ENCODE results near the gene NCS1.

NCS1 gene

GRCh38 chr9:130160862-130161470, 11.2 kb upstream of the NCS1 start:
- TF ChIP-seq CTCF (IDR thresholded peaks at IDR 0.05; ENCODE audit: low read length, missing control alignments): no peak
- DNase-seq (ENCODE audit: low read depth): no peak
- no peak overlapping the region for H3K4me3 ChIP-seq (replicated peaks; ENCODE audit: low read depth, low read length)

DNA sequence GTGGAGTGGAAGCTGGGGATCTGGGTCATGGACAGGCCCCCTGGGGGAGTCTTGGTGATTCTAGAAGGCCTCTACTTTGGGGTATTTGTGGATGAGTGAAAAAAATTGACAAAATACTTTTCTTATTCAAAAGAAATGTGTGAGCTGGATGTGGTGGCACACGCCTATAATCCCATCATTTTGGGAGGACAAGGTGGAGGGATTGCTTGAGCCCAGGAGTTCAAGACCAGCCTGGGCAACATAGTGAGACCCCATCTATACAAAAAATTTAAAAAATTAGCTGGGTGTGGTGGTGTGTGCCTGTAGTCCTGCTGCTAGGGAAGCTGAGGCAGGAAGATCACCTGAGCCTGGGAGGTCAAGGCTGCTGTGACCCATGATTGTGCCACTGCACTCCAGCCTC, 6.6 kb upstream of the NCS1 start:
- H3K4me3 ChIP-seq (replicated peaks; ENCODE audit: low read depth, low read length): no peak overlapping the region
- no peak for TF ChIP-seq CTCF (IDR thresholded peaks at IDR 0.05; ENCODE audit: low read length, missing control alignments)
- no peak for DNase-seq (ENCODE audit: low read depth)

DNA sequence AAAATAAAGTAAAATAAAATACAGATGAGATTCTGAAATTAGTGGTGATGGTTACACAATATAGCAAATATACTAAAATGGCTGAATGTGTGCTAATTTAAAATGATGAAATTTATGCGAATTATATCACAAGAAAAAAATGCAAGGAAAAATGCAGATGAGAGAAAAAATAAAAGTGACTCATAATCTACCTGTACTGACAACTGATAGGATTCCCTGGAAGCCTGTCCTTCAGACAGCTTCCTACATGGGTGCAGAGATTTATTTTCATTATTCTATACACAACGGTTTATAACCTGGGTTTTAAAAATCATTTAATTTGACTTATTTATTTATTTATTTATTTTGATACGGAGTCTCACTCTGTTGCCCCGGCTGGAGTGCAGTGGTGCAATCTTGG, 5.8 kb upstream of the NCS1 start:
- DNase-seq (ENCODE audit: low read depth): no peak
- TF ChIP-seq CTCF (IDR thresholded peaks at IDR 0.05; ENCODE audit: low read length, missing control alignments): no peak
- no peak overlapping the region for H3K4me3 ChIP-seq (replicated peaks; ENCODE audit: low read depth, low read length)

- no peak for DNase-seq (ENCODE audit: low read depth)
- peak; percentile 1 for TF ChIP-seq CTCF (IDR thresholded peaks at IDR 0.05; ENCODE audit: low read length, missing control alignments)
- no peak overlapping the region for H3K4me3 ChIP-seq (replicated peaks; ENCODE audit: low read depth, low read length)
Observed at GRCh38 chr9:130167927-130168326, 4.3 kb upstream of the NCS1 start.

- DNase-seq (ENCODE audit: low read depth): no peak
- H3K4me3 ChIP-seq (replicated peaks; ENCODE audit: low read depth, low read length): peak overlapping the region; percentile 38
- TF ChIP-seq CTCF (IDR thresholded peaks at IDR 0.05; ENCODE audit: low read length, missing control alignments): no peak
Observed at GRCh38 chr9:130171226-130172148, 717 bp upstream of the NCS1 start.

GRCh38 chr9:130172858-130173665, 858 bp downstream of the NCS1 start:
- H3K4me3 ChIP-seq (replicated peaks; ENCODE audit: low read depth, low read length): peak overlapping the region; percentile 64
- DNase-seq (ENCODE audit: low read depth): no peak
- TF ChIP-seq CTCF (IDR thresholded peaks at IDR 0.05; ENCODE audit: low read length, missing control alignments): no peak
